Measurements from ENCODE around the gene GJB6. TPM values are rescaled to one million over a fixed set of nuclear protein-coding genes. Genes with fewer than 3 reads are reported as not detected.

The GJB6 gene
- total and polyA plus RNA-seq, 2 of the 4 experiments (the other 2 are of a cell fraction), result not detected

- peaks cover 38% of the 10 kb centered on the region for H3K27me3 ChIP-seq (ENCODE audit: control insufficient read depth, insufficient read depth, low read length)
- no peaks in the 10 kb centered on the region for H4K20me1 ChIP-seq (ENCODE audit: insufficient read depth, low read length)
- no peak overlapping the region for H3K23ac ChIP-seq (ENCODE audit: low read depth, low read length)
- TF ChIP-seq RCOR1 (IDR thresholded peaks at IDR 0.05; ENCODE audit: insufficient replicate concordance, low read length), result no peak
- TF ChIP-seq POLR2A (IDR thresholded peaks at IDR 0.05; ENCODE audit: low read depth, low read length), result no peak
- TF ChIP-seq MXI1 (IDR thresholded peaks at IDR 0.05; ENCODE audit: borderline replicate concordance, low read depth, low read length), result no peak
- TF ChIP-seq RFX5 (IDR thresholded peaks at IDR 0.05; ENCODE audit: low read depth, low read length), result no peak
- TF ChIP-seq CEBPB (IDR thresholded peaks at IDR 0.05; ENCODE audit: low read depth, low read length), result no peak
- TF ChIP-seq FOS (IDR thresholded peaks at IDR 0.05; ENCODE audit: low read depth, low read length), result no peak
- TF ChIP-seq ELK1 (IDR thresholded peaks at IDR 0.05; ENCODE audit: borderline replicate concordance, low read depth, low read length), result no peak
- no peak for TF ChIP-seq USF2 (IDR thresholded peaks at IDR 0.05; ENCODE audit: low read depth, low read length)
- no peak for TF ChIP-seq NFE2L2 (IDR thresholded peaks at IDR 0.05; ENCODE audit: low read depth, low read length)
- TF ChIP-seq SMC3 (IDR thresholded peaks at IDR 0.05; ENCODE audit: low read depth, low read length), result no peak
- no peak for TF ChIP-seq RAD21 (IDR thresholded peaks at IDR 0.05; ENCODE audit: low read length)
- TF ChIP-seq CTCF (conservative IDR thresholded peaks at IDR 0.05; ENCODE audit: low read depth, low read length), result no peak
- TF ChIP-seq CHD1 (IDR thresholded peaks at IDR 0.05; ENCODE audit: low read depth, low read length), result no peak
- no peak for TF ChIP-seq MAZ (IDR thresholded peaks at IDR 0.05; ENCODE audit: borderline replicate concordance, low read depth, low read length)
- no peak for TF ChIP-seq MAFK (IDR thresholded peaks at IDR 0.05; ENCODE audit: low read depth, low read length)
- H3K9ac ChIP-seq (ENCODE audit: low read depth, low read length), result no peak overlapping the region
- no TSS peak for BruUV-seq (replicated peaks)
- DNase-seq (no peak), ATAC-seq (ENCODE audit: low read depth) (no peak)
- no peak overlapping the region for H3K4ac ChIP-seq (ENCODE audit: low read depth, low read length)
- WGBS, 2 experiments (ENCODE audit: extremely low coverage in 2 of 2, insufficient read length in 1 of 2), result 63% methylated on average over 7 of the region's 16 CpGs; no CpG with 5 or more reads in 1 of the 2 experiments
- no peak overlapping the region for H2BK5ac ChIP-seq (ENCODE audit: low read depth, low read length, poor library complexity, severe bottlenecking)
- no peak overlapping the region for H2BK20ac ChIP-seq (ENCODE audit: low read depth, low read length)
- dilution Hi-C loops (cut with HindIII; ENCODE audit: low sequenced_read_pairs, unreplicated experiment) (no loop called here), in situ Hi-C loops (cut with MboI; ENCODE audit: low sequenced_read_pairs) (no loop called here), intact Hi-C loops (cut with micrococcal nuclease) (loop anchor here (10.0 kb wide), 1 partner anchor 88 kb away; no protein-coding TSS in a partner anchor)
- no peak overlapping the region for H3K56ac ChIP-seq (ENCODE audit: extremely low read depth, insufficient read depth, low read length)
- H3K36me3 ChIP-seq (ENCODE audit: control insufficient read depth, insufficient read depth, low read length), result no peaks in the 10 kb centered on the region
- H4K91ac ChIP-seq (ENCODE audit: insufficient read depth, low read depth, low read length), result no peak overlapping the region
- no peak overlapping the region for H3K4me3 ChIP-seq (ENCODE audit: insufficient read depth, low read depth, low read length)
- H3K14ac ChIP-seq (replicated peaks; ENCODE audit: low read depth, low read length), result no peak overlapping the region
- H3K4me2 ChIP-seq (ENCODE audit: low read depth, low read length), result no peak overlapping the region
- ChIA-PET CTCF (no interaction called here), POLR2A (ENCODE audit: unreplicated experiment) (no interaction called here)
- H2BK15ac ChIP-seq (ENCODE audit: low read depth, low read length), result no peak overlapping the region
- H3K18ac ChIP-seq (ENCODE audit: low read depth, low read length), result no peak overlapping the region
- H2BK120ac ChIP-seq (ENCODE audit: low read depth, low read length), result no peak overlapping the region
- no peak overlapping the region for H2AK9ac ChIP-seq (replicated peaks; ENCODE audit: low read depth, low read length, poor library complexity)
- no peaks in the 10 kb centered on the region for H3K79me1 ChIP-seq (ENCODE audit: low read depth in 1 of 2, low read length in 2 of 2)
- H3K27ac ChIP-seq (ENCODE audit: insufficient read depth, low read length), result no peak overlapping the region
- H3K9me3 ChIP-seq (ENCODE audit: control insufficient read depth, insufficient read depth, low read length), result peaks cover under 1% of the 10 kb centered on the region
- no peak overlapping the region for H2AK5ac ChIP-seq (ENCODE audit: low read depth, low read length)
- no peak overlapping the region for H2AFZ ChIP-seq (replicated peaks; ENCODE audit: low read length, poor library complexity)
- H4K8ac ChIP-seq (ENCODE audit: low read depth in 2 of 2, low read length in 2 of 2), result no peak overlapping the region
- no peaks in the 10 kb centered on the region for H3K9me1 ChIP-seq (ENCODE audit: insufficient read depth, low read length)
- no peak overlapping the region for H4K5ac ChIP-seq (ENCODE audit: low read depth, low read length)
- no peaks in the 10 kb centered on the region for H3K4me1 ChIP-seq (ENCODE audit: control insufficient read depth, insufficient read depth, low read length)
These were observed 25.4 kb downstream of the GJB6 start for GRCh38 chr13:20206698-20207235.

All from IMR-90 (cell line).